Measurements from ENCODE around the gene CNTNAP2. TPM values are rescaled to one million over a fixed set of nuclear protein-coding genes. Genes with fewer than 3 reads are reported as not detected.

Gene CNTNAP2
- total and polyA plus RNA-seq, 2 of the 4 experiments (the other 2 are of a cell fraction): not detected

DNA sequence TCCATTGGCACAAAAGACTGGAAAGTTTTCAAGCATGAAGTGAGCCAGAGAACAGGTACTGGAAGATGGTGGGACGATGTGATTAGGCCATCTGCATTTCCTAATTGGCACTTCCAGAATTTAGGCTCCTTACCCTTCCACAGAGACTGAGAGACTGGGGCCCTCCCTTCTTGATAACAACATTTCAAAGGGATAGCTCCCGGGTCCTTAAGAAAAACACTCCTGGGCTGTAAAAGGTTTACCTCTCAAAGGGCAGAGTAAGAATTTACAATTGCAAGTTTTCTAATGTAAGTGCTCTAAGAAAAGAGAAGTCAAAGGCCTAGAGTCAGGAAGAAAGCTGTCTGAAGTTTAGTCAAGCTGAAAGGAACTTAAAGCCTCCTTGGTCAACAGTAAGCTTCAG is 1914.4 kb downstream of the CNTNAP2 start:
- Histone ChIP-seq H2AK9ac (replicated peaks; ENCODE audit: low read depth, low read length, poor library complexity) (no peak overlapping the region), H3K18ac (ENCODE audit: low read depth, low read length) (no peak overlapping the region), H4K5ac (ENCODE audit: low read depth, low read length) (no peak overlapping the region), H3K14ac (replicated peaks; ENCODE audit: low read depth, low read length) (no peak overlapping the region), H2AK5ac (ENCODE audit: low read depth, low read length) (no peak overlapping the region), H3K9me1 (ENCODE audit: insufficient read depth, low read length) (no peaks in the 10 kb centered on the region), H3K79me1 (ENCODE audit: low read depth in 1 of 2, low read length in 2 of 2) (no peaks in the 10 kb centered on the region), H3K27me3 (ENCODE audit: control insufficient read depth, insufficient read depth, low read length) (no peaks in the 10 kb centered on the region), H4K91ac (ENCODE audit: insufficient read depth, low read depth, low read length) (no peak overlapping the region), H2AFZ (replicated peaks; ENCODE audit: low read length, poor library complexity) (no peak overlapping the region), H3K9me3 (ENCODE audit: control insufficient read depth, insufficient read depth, low read length) (peaks cover 6% of the 10 kb centered on the region), H3K4ac (ENCODE audit: low read depth, low read length) (no peak overlapping the region), H2BK15ac (ENCODE audit: low read depth, low read length) (no peak overlapping the region), H4K8ac (ENCODE audit: low read depth in 2 of 2, low read length in 2 of 2) (no peak overlapping the region), H3K9ac (ENCODE audit: low read depth, low read length) (no peak overlapping the region), H3K56ac (ENCODE audit: extremely low read depth, insufficient read depth, low read length) (no peak overlapping the region), H2BK5ac (ENCODE audit: low read depth, low read length, poor library complexity, severe bottlenecking) (no peak overlapping the region), H3K27ac (ENCODE audit: insufficient read depth, low read length) (no peak overlapping the region), H4K20me1 (ENCODE audit: insufficient read depth, low read length) (no peaks in the 10 kb centered on the region), H3K36me3 (ENCODE audit: control insufficient read depth, insufficient read depth, low read length) (no peaks in the 10 kb centered on the region), H3K4me2 (ENCODE audit: low read depth, low read length) (no peak overlapping the region), H2BK20ac (ENCODE audit: low read depth, low read length) (no peak overlapping the region), H3K4me3 (ENCODE audit: insufficient read depth, low read depth, low read length) (no peak overlapping the region), H3K4me1 (ENCODE audit: control insufficient read depth, insufficient read depth, low read length) (no peaks in the 10 kb centered on the region), H3K23ac (ENCODE audit: low read depth, low read length) (no peak overlapping the region), H2BK120ac (ENCODE audit: low read depth, low read length) (no peak overlapping the region)
- no TSS peak for BruUV-seq (replicated peaks)
- dilution Hi-C loops (cut with HindIII; ENCODE audit: low sequenced_read_pairs, unreplicated experiment) (no loop called here), intact Hi-C loops (cut with micrococcal nuclease) (no loop called here), in situ Hi-C loops (cut with MboI; ENCODE audit: low sequenced_read_pairs) (no loop called here)
- ChIA-PET CTCF (no interaction called here), POLR2A (ENCODE audit: unreplicated experiment) (no interaction called here)
- DNase-seq: no peak
- WGBS, 2 experiments (ENCODE audit: extremely low coverage in 2 of 2, insufficient read length in 1 of 2): no CpG with 5 or more reads among the region's 2 CpGs
- TF ChIP-seq CHD1 (IDR thresholded peaks at IDR 0.05; ENCODE audit: low read depth, low read length) (no peak), FOS (IDR thresholded peaks at IDR 0.05; ENCODE audit: low read depth, low read length) (no peak), RCOR1 (IDR thresholded peaks at IDR 0.05; ENCODE audit: insufficient replicate concordance, low read length) (no peak), CEBPB (IDR thresholded peaks at IDR 0.05; ENCODE audit: low read depth, low read length) (no peak)
- ATAC-seq (ENCODE audit: low read depth): no peak
